Heart left ventricle (tissue), 13 donors: ENCODE measurements around the gene ATG14.
"Not testable (repeated sequence)": the region's sequence is repeated elsewhere in the genome, so short reads cannot be mapped to it uniquely, and the experiment has no call there.

Source experiments
- CTCF ChIP-seq, 12 donors: fragments of 200-600 bp; sonication (generic) in 4 of 12; IDR thresholded peaks; one replicate each; pipeline versions ENCODE4 v1.5.0 to v1.8.0; 2018 to 2022; ENCODE audit warnings: antibody characterized with exemption in 12 of 12, mild to moderate bottlenecking in 5 of 12
- POLR2A ChIP-seq, 2 donors: fragments of 450-650 bp; IDR thresholded peaks; one replicate each; pipeline ENCODE4 v1.6.1; 2017; ENCODE audit warnings: antibody characterized with exemption in 2 of 2, mild to moderate bottlenecking in 2 of 2, moderate library complexity in 2 of 2
- donor health status: ischemic (EF 13 %, LVEDD 7.1; RV severe dilation, severe dysfunction).
- donor health status: DM: no; HTN: yes; CAD: no.
- donor health status: DM: no; HTN: no; CAD: no.
- donor health status: ischemic (EF 25% LVEDD 6.9; RV normal size, moderate dysfunction).
- donor health status: ischemic (EF 25% LVEDD 5.7; RV mildly dilated, moderate dysfunction).
- donor health status: ischemic (EF 35%, LVEDD 5.7; RV mildly dilated, moderate dysfunction).
- donor health status: nonischemic (EF 11% LVEDD 7.7; RV severe dilation, severe dysfunction).
- donor health status: DM: yes; HTN: yes; CAD: no.
- donor health status: PGD.
- donor health status: ischemic (EF 29% LVEDD 5.4; RV normal size, mild dysfunction).
- donor health status: nonischemic (EF 23%, LVEDD 6.1; RV moderate dilation, normal function).

GRCh38 chr14:55344582-55345163 is 67.0 kb downstream of the ATG14 start:
- TF ChIP-seq CTCF, POLR2A (IDR thresholded peaks at IDR 0.05): not testable (repeated sequence)
